HG03097 (cell line): ENCODE results near the gene BCL2A1.
A peak's percentile ranks its signal among the peaks of the same experiment; 100 is the strongest.
"Not testable (repeated sequence)": the region's sequence is repeated elsewhere in the genome, so short reads cannot be mapped to it uniquely, and the experiment has no call there.

Experiments used
- ATAC-seq: cut with Tn5 transposase; IDR thresholded peaks from one replicate; pipeline ENCODE4 v1.9.1; 2021; ENCODE audit not compliant: unreplicated experiment, low FRiP score

BCL2A1 gene

GRCh38 chr15:79962178-79962577, 8.8 kb downstream of the BCL2A1 start:
- ATAC-seq = no peak

- no peak for ATAC-seq
Observed at GRCh38 chr15:79960502-79961212, 10.3 kb downstream of the BCL2A1 start.

GRCh38 chr15:79957741-79958140, 13.3 kb downstream of the BCL2A1 start:
- no peak for ATAC-seq

- no peak for ATAC-seq
Observed at GRCh38 chr15:79956354-79956939, 14.5 kb downstream of the BCL2A1 start.

- no peak for ATAC-seq
Observed at GRCh38 chr15:79954661-79955060, 16.3 kb downstream of the BCL2A1 start.

- ATAC-seq = no peak
Observed at GRCh38 chr15:79953951-79954444, 17.0 kb downstream of the BCL2A1 start.

- no peak for ATAC-seq
Observed at GRCh38 chr15:79952329-79952728, 18.7 kb downstream of the BCL2A1 start.

- ATAC-seq = no peak
Observed at GRCh38 chr15:79950247-79950646, 20.7 kb downstream of the BCL2A1 start.

- no peak for ATAC-seq
Observed at GRCh38 chr15:79948761-79949160, 22.2 kb downstream of the BCL2A1 start.

GRCh38 chr15:79948095-79948695, 22.8 kb downstream of the BCL2A1 start:
- ATAC-seq = peak; percentile 35

- ATAC-seq = no peak
Observed at GRCh38 chr15:79947009-79947408, 24.0 kb downstream of the BCL2A1 start.

GRCh38 chr15:79944622-79945021, 26.4 kb downstream of the BCL2A1 start:
- no peak for ATAC-seq

GRCh38 chr15:79943820-79944219, 27.2 kb downstream of the BCL2A1 start:
- ATAC-seq = peak; percentile 76

GRCh38 chr15:79942741-79943481, 28.1 kb downstream of the BCL2A1 start:
- no peak for ATAC-seq

GRCh38 chr15:79939399-79939798, 31.6 kb downstream of the BCL2A1 start:
- ATAC-seq = no peak

- no peak for ATAC-seq
Observed at GRCh38 chr15:79938143-79938542, 32.9 kb downstream of the BCL2A1 start.

GRCh38 chr15:79935556-79936201, 35.3 kb downstream of the BCL2A1 start:
- ATAC-seq = not testable (repeated sequence)

GRCh38 chr15:79933231-79933630, 37.8 kb downstream of the BCL2A1 start:
- no peak for ATAC-seq

GRCh38 chr15:79932447-79932846, 38.5 kb downstream of the BCL2A1 start:
- ATAC-seq = no peak

- ATAC-seq = no peak
Observed at GRCh38 chr15:79930516-79930915, 40.5 kb downstream of the BCL2A1 start.

- no peak for ATAC-seq
Observed at GRCh38 chr15:79929412-79929811, 41.6 kb downstream of the BCL2A1 start.
